ENCODE data around the gene HSPG2.

Gene HSPG2

DNA sequence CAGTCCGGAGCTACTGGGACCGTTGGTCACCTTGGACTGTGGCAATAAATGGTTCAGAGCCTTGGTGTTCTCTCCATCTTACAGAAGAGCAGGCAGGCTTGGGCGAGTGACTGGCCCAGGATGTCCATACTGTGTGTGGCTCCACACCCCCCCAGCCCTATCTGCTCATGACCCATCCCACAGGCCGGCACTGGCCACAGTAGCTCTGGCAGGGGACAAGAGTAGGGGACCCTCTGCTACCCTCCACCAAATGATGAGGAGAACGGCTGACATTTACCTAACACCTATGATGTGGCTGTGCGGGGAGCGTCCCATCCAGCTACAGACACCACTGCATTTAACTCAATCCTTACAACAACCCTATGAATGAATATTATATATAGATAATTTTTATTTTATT is 111.7 kb downstream of the HSPG2 start:
- no peak for DNase-seq (ENCODE audit: insufficient read length)
- FAIRE-seq = no peak
- TF ChIP-seq TAF1 (IDR thresholded peaks at IDR 0.05; ENCODE audit: borderline replicate concordance, low read depth, low read length) (no peak), POLR2A (IDR thresholded peaks at IDR 0.05; ENCODE audit: low read depth, low read length) (no peak), POLR2AphosphoS5 (IDR thresholded peaks at IDR 0.05; ENCODE audit: low read depth, low read length) (no peak)

- DNase-seq (ENCODE audit: insufficient read length) (no peak), FAIRE-seq (no peak)
- no peak for TF ChIP-seq TAF1 (IDR thresholded peaks at IDR 0.05; ENCODE audit: borderline replicate concordance, low read depth, low read length)
- no peak for TF ChIP-seq POLR2AphosphoS5 (IDR thresholded peaks at IDR 0.05; ENCODE audit: low read depth, low read length)
- no peak for TF ChIP-seq POLR2A (IDR thresholded peaks at IDR 0.05; ENCODE audit: low read depth, low read length)
These were observed 112.2 kb downstream of the HSPG2 start for GRCh38 chr1:21824926-21825325.

DNA sequence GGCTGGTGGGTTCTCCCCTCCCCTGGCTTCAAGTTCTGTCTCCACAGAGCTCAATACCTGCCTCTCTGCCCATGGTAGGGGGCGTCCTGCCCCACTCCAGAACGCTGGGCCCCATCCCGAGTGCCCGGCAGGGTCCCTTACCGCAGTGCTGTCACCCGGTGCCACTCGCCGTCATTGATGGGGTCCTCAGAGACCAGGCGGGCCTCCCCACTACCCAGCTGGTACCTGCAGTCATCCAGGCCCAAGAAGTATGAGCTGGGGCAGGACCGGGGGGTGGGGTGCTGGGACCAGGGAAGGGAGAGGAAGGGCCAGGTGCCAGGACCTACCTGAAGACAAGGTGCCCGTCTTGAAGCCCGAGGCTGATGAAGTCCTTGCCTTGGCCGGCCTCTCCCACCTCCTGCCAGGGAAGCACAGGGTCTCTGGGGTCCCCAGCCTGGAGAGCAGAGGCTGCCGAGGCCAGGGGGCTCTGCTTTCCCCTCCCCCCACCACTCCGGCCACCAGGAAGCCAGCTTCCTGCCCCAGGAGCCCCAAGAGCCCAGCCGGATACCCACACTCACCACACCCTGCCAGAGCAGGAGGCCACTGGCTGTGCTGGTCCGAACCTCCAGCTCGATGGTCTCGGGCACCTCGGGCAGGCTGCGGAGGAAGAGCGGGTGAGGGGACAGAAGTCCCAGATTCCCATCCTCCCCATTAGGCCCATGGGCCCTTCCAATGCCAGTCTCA is 113.0 kb downstream of the HSPG2 start:
- FAIRE-seq = no peak
- TF ChIP-seq TAF1 (IDR thresholded peaks at IDR 0.05; ENCODE audit: borderline replicate concordance, low read depth, low read length) (no peak), POLR2A (IDR thresholded peaks at IDR 0.05; ENCODE audit: low read depth, low read length) (no peak), POLR2AphosphoS5 (IDR thresholded peaks at IDR 0.05; ENCODE audit: low read depth, low read length) (no peak)

GRCh38 chr1:21823206-21823979 is 113.7 kb downstream of the HSPG2 start:
- no peak for TF ChIP-seq POLR2AphosphoS5 (IDR thresholded peaks at IDR 0.05; ENCODE audit: low read depth, low read length)
- TF ChIP-seq POLR2A (IDR thresholded peaks at IDR 0.05; ENCODE audit: low read depth, low read length) = no peak
- no peak for TF ChIP-seq TAF1 (IDR thresholded peaks at IDR 0.05; ENCODE audit: borderline replicate concordance, low read depth, low read length)
- no peak for FAIRE-seq
- peak; percentile 16 for DNase-seq (ENCODE audit: insufficient read length)

More for the DNA sequence above, 113.0 kb downstream of the HSPG2 start:
- peak; percentile 12 for DNase-seq (ENCODE audit: insufficient read length)

DNA sequence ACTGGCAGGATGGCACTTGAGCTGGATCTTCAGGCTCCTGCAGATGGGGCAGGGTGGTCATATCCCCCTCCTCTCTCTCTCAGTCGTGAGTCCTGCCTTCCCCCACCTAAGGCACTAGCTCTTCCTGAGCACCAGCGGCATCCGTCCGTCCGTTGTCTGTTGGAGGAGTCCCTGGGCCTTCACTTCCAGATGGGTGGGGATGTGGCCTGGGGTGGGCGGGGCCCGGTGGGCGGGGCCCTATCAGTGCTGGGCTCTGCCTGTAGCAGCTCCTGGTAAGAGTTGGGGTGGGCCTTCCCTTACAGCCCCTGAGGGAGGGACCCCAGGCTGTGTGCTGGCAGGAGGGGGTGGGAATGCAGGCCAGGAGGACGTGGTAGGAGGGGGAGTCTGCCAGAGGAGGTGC is 114.8 kb downstream of the HSPG2 start:
- TF ChIP-seq POLR2A (IDR thresholded peaks at IDR 0.05; ENCODE audit: low read depth, low read length) = no peak
- FAIRE-seq (no peak), DNase-seq (ENCODE audit: insufficient read length) (no peak)

DNA sequence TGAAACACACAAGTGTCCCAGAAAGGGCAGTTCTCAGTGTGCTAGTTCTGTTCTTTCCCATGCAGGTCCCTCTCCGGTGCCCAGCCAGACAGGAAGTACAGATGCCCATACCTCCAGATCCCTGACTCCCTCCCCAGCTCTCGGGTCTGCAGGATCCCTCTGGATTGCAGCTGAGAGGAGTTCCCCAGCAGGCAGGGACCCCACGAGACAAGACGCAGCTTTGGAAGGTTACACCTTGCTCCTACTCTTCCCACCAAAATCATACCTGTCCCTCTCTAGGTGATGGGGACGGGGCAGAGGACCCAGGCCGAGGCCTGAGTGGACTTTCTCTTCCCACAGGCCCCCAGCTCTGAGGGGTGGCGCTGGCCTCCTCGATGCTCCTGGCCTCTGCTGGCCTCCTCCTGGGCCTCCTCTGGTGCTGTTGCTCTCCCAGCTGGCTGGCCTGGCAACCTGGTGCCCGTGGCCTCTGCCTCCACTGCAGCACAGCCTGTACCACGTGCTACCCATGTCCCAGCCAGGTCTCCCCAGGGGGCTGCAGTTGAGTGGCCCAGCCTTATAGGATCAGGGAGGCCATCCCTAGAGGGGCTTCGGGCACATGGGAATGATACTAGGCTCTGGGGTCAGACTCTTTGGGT is 115.6 kb downstream of the HSPG2 start:
- DNase-seq (ENCODE audit: insufficient read length) = no peak
- TF ChIP-seq POLR2A (IDR thresholded peaks at IDR 0.05; ENCODE audit: low read depth, low read length) = no peak
- no peak for FAIRE-seq

GRCh38 chr1:21820597-21821232 is 116.4 kb downstream of the HSPG2 start:
- FAIRE-seq = no peak
- no peak for DNase-seq (ENCODE audit: insufficient read length)
- no peak for TF ChIP-seq TAF1 (IDR thresholded peaks at IDR 0.05; ENCODE audit: borderline replicate concordance, low read depth, low read length)
- TF ChIP-seq POLR2AphosphoS5 (IDR thresholded peaks at IDR 0.05; ENCODE audit: low read depth, low read length) = no peak
- TF ChIP-seq POLR2A (IDR thresholded peaks at IDR 0.05; ENCODE audit: low read depth, low read length) = no peak

GRCh38 chr1:21818656-21819055 is 118.5 kb downstream of the HSPG2 start:
- TF ChIP-seq POLR2AphosphoS5 (IDR thresholded peaks at IDR 0.05; ENCODE audit: low read depth, low read length) (no peak), TAF1 (IDR thresholded peaks at IDR 0.05; ENCODE audit: borderline replicate concordance, low read depth, low read length) (no peak), POLR2A (IDR thresholded peaks at IDR 0.05; ENCODE audit: low read depth, low read length) (no peak)
- FAIRE-seq (no peak), DNase-seq (ENCODE audit: insufficient read length) (peak; percentile 75)

GRCh38 chr1:21816602-21817302 is 120.4 kb downstream of the HSPG2 start:
- DNase-seq (ENCODE audit: insufficient read length) (no peak), FAIRE-seq (no peak)
- no peak for TF ChIP-seq POLR2AphosphoS5 (IDR thresholded peaks at IDR 0.05; ENCODE audit: low read depth, low read length)
- TF ChIP-seq TAF1 (IDR thresholded peaks at IDR 0.05; ENCODE audit: borderline replicate concordance, low read depth, low read length) = no peak
- no peak for TF ChIP-seq POLR2A (IDR thresholded peaks at IDR 0.05; ENCODE audit: low read depth, low read length)

DNA sequence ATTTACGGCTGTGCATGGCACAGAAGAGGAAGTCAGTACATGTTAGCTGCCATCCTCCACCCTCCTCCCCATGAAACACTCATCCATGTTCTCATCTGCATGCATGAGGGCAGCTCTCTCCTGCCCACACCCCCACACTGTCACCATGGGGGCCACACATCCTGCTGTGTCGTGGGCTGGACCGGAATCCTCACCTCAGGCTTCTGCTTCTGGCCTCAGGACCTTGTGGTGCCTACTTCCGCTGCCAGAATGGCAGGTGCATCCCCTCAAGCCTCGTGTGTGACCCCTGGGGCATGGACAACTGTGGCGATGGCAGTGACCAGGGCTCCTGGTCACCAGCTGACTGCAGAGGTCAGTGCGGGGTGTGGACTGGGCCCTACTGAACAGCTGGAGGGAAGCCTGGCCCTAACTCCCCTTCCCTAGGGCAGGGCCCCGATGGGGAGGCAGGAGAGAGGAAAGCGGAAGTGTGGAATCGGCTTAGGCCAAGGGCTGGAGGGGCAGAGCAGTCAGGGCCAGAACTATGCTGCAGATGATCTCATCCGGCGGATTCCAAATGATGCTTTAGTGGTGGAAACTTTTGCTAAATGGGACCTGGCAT is 121.3 kb downstream of the HSPG2 start:
- no peak for TF ChIP-seq TAF1 (IDR thresholded peaks at IDR 0.05; ENCODE audit: borderline replicate concordance, low read depth, low read length)
- TF ChIP-seq POLR2AphosphoS5 (IDR thresholded peaks at IDR 0.05; ENCODE audit: low read depth, low read length) = no peak
- TF ChIP-seq POLR2A (IDR thresholded peaks at IDR 0.05; ENCODE audit: low read depth, low read length) = no peak
- no peak for FAIRE-seq
- DNase-seq (ENCODE audit: insufficient read length) = no peak
